ENCODE data around the gene OR13J1.
"Not testable (repeated sequence)": the region's sequence is repeated elsewhere in the genome, so short reads cannot be mapped to it uniquely, and the experiment has no call there.

OR13J1 gene

GRCh38 chr9:35870351-35870923 lies at the start of gene OR13J1:
Gene OR13J1 (minus strand): TSS chr9:35870401. CDS start chr9:35870401, 0 bp downstream.
- Histone ChIP-seq H3K9me3 (ENCODE audit: control insufficient read depth, insufficient read depth, low read depth, low read length) (no peaks in the 10 kb centered on the region), H3K9ac (ENCODE audit: low read length) (no peak within 1 kb of the TSS), H3K27ac (ENCODE audit: low read depth, low read length) (no peak within 1 kb of the TSS), H3K36me3 (ENCODE audit: control insufficient read depth, insufficient read depth, low read length) (no peaks in the 10 kb centered on the region), H3K27me3 (ENCODE audit: control insufficient read depth, insufficient read depth, low read length) (peaks cover 5% of the 10 kb centered on the region; the same call in 1 of the 2 replicates), H3K4me1 (ENCODE audit: control insufficient read depth, insufficient read depth, low read length) (peaks cover 9% of the 10 kb centered on the region), H3K4me3 (ENCODE audit: low read depth, low read length) (no peak within 1 kb of the TSS)

- peaks cover 16% of the 10 kb centered on the region for H3K4me1 ChIP-seq (ENCODE audit: control insufficient read depth, insufficient read depth, low read length)
- H3K27ac ChIP-seq (ENCODE audit: low read depth, low read length), result no peak overlapping the region
Observed at GRCh38 chr9:35919212-35920008, 49.2 kb upstream of the OR13J1 start.

GRCh38 chr9:35918780-35919179 lies 48.6 kb upstream of the OR13J1 start:
- Histone ChIP-seq H3K9me3 (ENCODE audit: control insufficient read depth, insufficient read depth, low read depth, low read length) (0 out of 2 replicates have a peak, but pooled peaks cover 3% of the 10 kb centered on the region), H3K27ac (ENCODE audit: low read depth, low read length) (no peak overlapping the region), H3K9ac (ENCODE audit: low read length) (no peak overlapping the region), H3K4me3 (ENCODE audit: low read depth, low read length) (no peak overlapping the region), H3K4me1 (ENCODE audit: control insufficient read depth, insufficient read depth, low read length) (peaks cover 10% of the 10 kb centered on the region), H3K27me3 (ENCODE audit: control insufficient read depth, insufficient read depth, low read length) (no peaks in the 10 kb centered on the region), H3K36me3 (ENCODE audit: control insufficient read depth, insufficient read depth, low read length) (no peaks in the 10 kb centered on the region)

More at GRCh38 chr9:35919212-35920008, 49.2 kb upstream of the OR13J1 start:
- no peak overlapping the region for H3K9ac ChIP-seq (ENCODE audit: low read length)
- H3K4me3 ChIP-seq (ENCODE audit: low read depth, low read length), result no peak overlapping the region
- no peaks in the 10 kb centered on the region for H3K27me3 ChIP-seq (ENCODE audit: control insufficient read depth, insufficient read depth, low read length)
- no peaks in the 10 kb centered on the region for H3K36me3 ChIP-seq (ENCODE audit: control insufficient read depth, insufficient read depth, low read length)
- no peaks in the 10 kb centered on the region for H3K9me3 ChIP-seq (ENCODE audit: control insufficient read depth, insufficient read depth, low read depth, low read length)

GRCh38 chr9:35917261-35917660 lies 47.1 kb upstream of the OR13J1 start:
- Histone ChIP-seq H3K27me3 (ENCODE audit: control insufficient read depth, insufficient read depth, low read length) (no peaks in the 10 kb centered on the region), H3K4me3 (ENCODE audit: low read depth, low read length) (no peak overlapping the region), H3K9me3 (ENCODE audit: control insufficient read depth, insufficient read depth, low read depth, low read length) (peaks cover 3% of the 10 kb centered on the region; the same call in 1 of the 2 replicates), H3K4me1 (ENCODE audit: control insufficient read depth, insufficient read depth, low read length) (peaks cover 9% of the 10 kb centered on the region), H3K9ac (ENCODE audit: low read length) (no peak overlapping the region), H3K36me3 (ENCODE audit: control insufficient read depth, insufficient read depth, low read length) (no peaks in the 10 kb centered on the region), H3K27ac (ENCODE audit: low read depth, low read length) (no peak overlapping the region)

GRCh38 chr9:35915681-35916294 lies 45.6 kb upstream of the OR13J1 start:
- H3K9ac ChIP-seq (ENCODE audit: low read length), result no peak overlapping the region
- peaks cover 10% of the 10 kb centered on the region for H3K4me1 ChIP-seq (ENCODE audit: control insufficient read depth, insufficient read depth, low read length)
- H3K4me3 ChIP-seq (ENCODE audit: low read depth, low read length), result no peak overlapping the region
- no peak overlapping the region for H3K27ac ChIP-seq (ENCODE audit: low read depth, low read length)
- H3K36me3 ChIP-seq (ENCODE audit: control insufficient read depth, insufficient read depth, low read length), result no peaks in the 10 kb centered on the region
- H3K27me3 ChIP-seq (ENCODE audit: control insufficient read depth, insufficient read depth, low read length), result no peaks in the 10 kb centered on the region
- H3K9me3 ChIP-seq (ENCODE audit: control insufficient read depth, insufficient read depth, low read depth, low read length), result peaks cover 3% of the 10 kb centered on the region; the same call in 1 of the 2 replicates

- Histone ChIP-seq H3K9ac (ENCODE audit: low read length) (no peak overlapping the region), H3K9me3 (ENCODE audit: control insufficient read depth, insufficient read depth, low read depth, low read length) (peaks cover 3% of the 10 kb centered on the region; the same call in 1 of the 2 replicates), H3K36me3 (ENCODE audit: control insufficient read depth, insufficient read depth, low read length) (no peaks in the 10 kb centered on the region), H3K4me3 (ENCODE audit: low read depth, low read length) (no peak overlapping the region), H3K27me3 (ENCODE audit: control insufficient read depth, insufficient read depth, low read length) (no peaks in the 10 kb centered on the region), H3K4me1 (ENCODE audit: control insufficient read depth, insufficient read depth, low read length) (peaks cover 24% of the 10 kb centered on the region), H3K27ac (ENCODE audit: low read depth, low read length) (no peak overlapping the region)
Observed at GRCh38 chr9:35914301-35914807, 44.2 kb upstream of the OR13J1 start.

GRCh38 chr9:35913429-35913828 lies 43.2 kb upstream of the OR13J1 start:
- not testable (repeated sequence) for H3K9ac ChIP-seq (ENCODE audit: low read length); H3K36me3 ChIP-seq (ENCODE audit: control insufficient read depth, insufficient read depth, low read length); H3K4me3 ChIP-seq (ENCODE audit: low read depth, low read length); H3K27ac ChIP-seq (ENCODE audit: low read depth, low read length); H3K27me3 ChIP-seq (ENCODE audit: control insufficient read depth, insufficient read depth, low read length); H3K9me3 ChIP-seq (ENCODE audit: control insufficient read depth, insufficient read depth, low read depth, low read length)
- H3K4me1 ChIP-seq (ENCODE audit: control insufficient read depth, insufficient read depth, low read length), result peaks cover 33% of the 10 kb centered on the region

GRCh38 chr9:35912791-35913400 lies 42.7 kb upstream of the OR13J1 start:
- no peaks in the 10 kb centered on the region for H3K36me3 ChIP-seq (ENCODE audit: control insufficient read depth, insufficient read depth, low read length)
- no peak overlapping the region for H3K4me3 ChIP-seq (ENCODE audit: low read depth, low read length)
- peaks cover 38% of the 10 kb centered on the region for H3K4me1 ChIP-seq (ENCODE audit: control insufficient read depth, insufficient read depth, low read length)
- H3K9ac ChIP-seq (ENCODE audit: low read length), result no peak overlapping the region
- H3K9me3 ChIP-seq (ENCODE audit: control insufficient read depth, insufficient read depth, low read depth, low read length), result peaks cover 3% of the 10 kb centered on the region; the same call in 1 of the 2 replicates
- no peaks in the 10 kb centered on the region for H3K27me3 ChIP-seq (ENCODE audit: control insufficient read depth, insufficient read depth, low read length)
- no peak overlapping the region for H3K27ac ChIP-seq (ENCODE audit: low read depth, low read length)

- peaks cover 49% of the 10 kb centered on the region for H3K4me1 ChIP-seq (ENCODE audit: control insufficient read depth, insufficient read depth, low read length)
- H3K27ac ChIP-seq (ENCODE audit: low read depth, low read length), result no peak overlapping the region
- H3K9ac ChIP-seq (ENCODE audit: low read length), result no peak overlapping the region
- no peak overlapping the region for H3K4me3 ChIP-seq (ENCODE audit: low read depth, low read length)
- H3K9me3 ChIP-seq (ENCODE audit: control insufficient read depth, insufficient read depth, low read depth, low read length), result peaks cover 3% of the 10 kb centered on the region; the same call in 1 of the 2 replicates
- no peaks in the 10 kb centered on the region for H3K27me3 ChIP-seq (ENCODE audit: control insufficient read depth, insufficient read depth, low read length)
- no peaks in the 10 kb centered on the region for H3K36me3 ChIP-seq (ENCODE audit: control insufficient read depth, insufficient read depth, low read length)
Observed at GRCh38 chr9:35911690-35912089, 41.5 kb upstream of the OR13J1 start.

- Histone ChIP-seq H3K4me1 (ENCODE audit: control insufficient read depth, insufficient read depth, low read length) (peaks cover 47% of the 10 kb centered on the region), H3K4me3 (ENCODE audit: low read depth, low read length) (no peak overlapping the region), H3K27ac (ENCODE audit: low read depth, low read length) (no peak overlapping the region), H3K9ac (ENCODE audit: low read length) (peak overlapping the region; percentile 27), H3K9me3 (ENCODE audit: control insufficient read depth, insufficient read depth, low read depth, low read length) (peaks cover 3% of the 10 kb centered on the region; the same call in 1 of the 2 replicates), H3K27me3 (ENCODE audit: control insufficient read depth, insufficient read depth, low read length) (no peaks in the 10 kb centered on the region), H3K36me3 (ENCODE audit: control insufficient read depth, insufficient read depth, low read length) (no peaks in the 10 kb centered on the region)
Observed at GRCh38 chr9:35910613-35911359, 40.6 kb upstream of the OR13J1 start.
